Aorta (tissue), 5 donors: ENCODE data around the gene BMP4. TPM values are rescaled to one million over a fixed set of nuclear protein-coding genes. Genes with fewer than 3 reads are reported as not detected.

Experiments
- ATAC-seq: fragments of 200-7000 bp; cut with Tn5 transposase; one replicate; pipeline ENCODE4 v1.9.1; 2022; ENCODE audit warnings: moderate library complexity; ENCODE audit not compliant: low FRiP score
- DNase-seq, 2 donors: peaks; one replicate each; pipeline ENCODE4 v3.0.0-alpha.2; 2020
- H3K27ac ChIP-seq, 2 donors: one replicate each; pipeline ENCODE4 v1.5.1; 2013; ENCODE audit warnings: low read length in 2 of 2, mild to moderate bottlenecking in 2 of 2, moderate library complexity in 2 of 2, control low read depth in 1 of 2, inconsistent platforms in 1 of 2, low read depth in 1 of 2
- H3K27me3 ChIP-seq, 2 donors: one replicate each; pipeline ENCODE4 v1.6.1; 2013; ENCODE audit warnings: control low read depth in 1 of 2, low read length in 1 of 2, mild to moderate bottlenecking in 1 of 2, moderate library complexity in 1 of 2; ENCODE audit not compliant: insufficient read depth in 2 of 2, control insufficient read depth in 1 of 2
- H3K36me3 ChIP-seq, 2 donors: one replicate each; pipeline ENCODE4 v1.6.1; 2013; ENCODE audit warnings: control low read depth in 1 of 2, low read length in 1 of 2, mild to moderate bottlenecking in 1 of 2; ENCODE audit not compliant: insufficient read depth in 2 of 2, control insufficient read depth in 1 of 2
- H3K4me1 ChIP-seq, 2 donors: one replicate each; pipeline ENCODE4 v1.6.1; 2013; ENCODE audit warnings: low read length in 2 of 2, control low read depth in 1 of 2, mild to moderate bottlenecking in 1 of 2, moderate library complexity in 1 of 2; ENCODE audit not compliant: insufficient read depth in 2 of 2, control insufficient read depth in 1 of 2
- H3K4me3 ChIP-seq, 2 donors: one replicate each; pipeline ENCODE4 v1.5.1; 2013; ENCODE audit warnings: low read length in 2 of 2, control low read depth in 1 of 2, mild to moderate bottlenecking in 1 of 2
- H3K9me3 ChIP-seq: one replicate; pipeline ENCODE4 v1.6.1; 2013; ENCODE audit warnings: mild to moderate bottlenecking, low read length; ENCODE audit not compliant: control insufficient read depth
- WGBS, 2 donors: extraction: QIAGEN DNeasy Blood & Tissue Kit; methylation state at CpG; one replicate each; pipeline ENCODE4 v1.1.7; 2013; 5-methylcytosine and 5-hydroxymethylcytosine counted together
- intact Hi-C, 2 donors: fragments of 100-400 bp; cut with DNase I; formaldehyde crosslinking; loops; one replicate each; pipeline versions ENCODE4 v1.14.2 to v1.15.0; 2022
- polyA plus RNA-seq, 2 donors: library from polyadenylated mRNA; stranded (reverse); fragments of 200-250 nt; gene quantifications; one replicate each; pipeline ENCODE4 v1.2.3, GENCODE V29; 2013
- total RNA-seq, 2 donors: library from RNA; stranded (reverse); fragmentation: NEBNext Ultra II Directional; extraction: Animal tissue kit (Norgen Biotek cat#: 25700); gene quantifications; one replicate each; pipeline ENCODE4 v1.2.1, GENCODE V29; 2021
- donor health status: healthy with polysubstance abuse.
- donor health status: Bipolar disorder and iron deficiency.
- donor health status: DM: no; HTN: no; CAD: no.
- donor health status: DM: no; HTN: no; CAD: no.
- donor health status: DM: yes; HTN: yes; CAD: no.

The BMP4 gene
- total and polyA plus RNA-seq, 4 donors, result 7.8 to 28.5 (median 12.8) TPM

- Histone ChIP-seq H3K27me3 (no peaks in the 10 kb centered on the region), H3K36me3 (no peaks in the 10 kb centered on the region), H3K4me1 (no peaks in the 10 kb centered on the region), H3K4me3 (peak overlapping the region; percentile 55 to 72), H3K27ac (no peak overlapping the region), H3K9me3 (no peaks in the 10 kb centered on the region)
- intact Hi-C loops, result loop anchor here (5.0 to 10.0 kb wide), 3 partner anchors 216 to 379 kb away; no protein-coding TSS in a partner anchor
- DNase-seq, result peak; percentile 86 to 89
- 1% methylated on average over 52 of the region's 52 CpGs for WGBS, 2 donors
- peak; percentile 58 for ATAC-seq
Observed at GRCh38 chr14:53955671-53956426, 776 bp downstream of the BMP4 start.

- no peaks in the 10 kb centered on the region for H3K9me3 ChIP-seq
- H3K36me3 ChIP-seq, result no peaks in the 10 kb centered on the region
- WGBS, 2 donors, result 2% methylated on average over 17 of the region's 17 CpGs
- DNase-seq (no peak), ATAC-seq (no peak)
- H3K27ac ChIP-seq, result peak overlapping the region in 1 of 2 donors; percentile 12
- H3K4me1 ChIP-seq, result no peaks in the 10 kb centered on the region
- H3K27me3 ChIP-seq, result no peaks in the 10 kb centered on the region
- peak overlapping the region; percentile 55 to 72 for H3K4me3 ChIP-seq
- intact Hi-C loops, result loop anchor here (5.0 to 10.0 kb wide), 3 partner anchors 217 to 380 kb away; no protein-coding TSS in a partner anchor
Observed at GRCh38 chr14:53955229-53955556, 1.4 kb downstream of the BMP4 start.

DNA sequence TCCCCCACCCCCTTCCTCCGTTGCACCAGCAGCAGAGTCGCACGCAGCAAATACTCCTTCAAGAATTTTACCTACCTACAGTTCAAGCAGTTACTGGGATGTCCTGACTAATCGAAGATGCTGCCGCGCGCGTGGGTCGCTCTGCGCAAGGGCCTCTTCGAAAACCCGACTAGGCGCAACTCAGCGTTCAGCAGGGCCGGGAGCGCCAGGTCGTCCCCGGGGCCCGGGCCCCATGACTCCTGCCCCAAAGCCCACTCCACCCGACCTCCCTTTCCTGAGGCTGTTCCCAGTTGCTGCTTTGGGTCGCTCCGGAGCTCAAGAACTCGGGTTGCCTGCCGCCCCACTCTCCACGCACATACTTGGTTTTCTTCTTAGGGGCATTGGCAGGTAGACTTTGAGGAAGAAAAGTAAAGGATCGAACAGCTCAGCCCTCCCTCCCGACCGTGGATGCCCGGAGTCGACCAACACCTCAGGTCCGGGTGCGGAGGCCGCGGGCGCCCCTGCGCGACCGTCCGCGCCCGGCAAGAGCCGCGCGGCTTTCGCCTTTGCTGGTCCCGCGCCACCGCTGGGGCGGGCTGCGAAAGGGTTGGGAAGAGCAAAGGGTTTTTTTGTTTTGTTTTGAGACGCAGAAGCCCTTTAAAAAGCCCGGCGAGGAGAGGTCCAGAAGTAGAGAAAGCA, 1.9 kb downstream of the BMP4 start:
- Histone ChIP-seq H3K27ac (peak overlapping the region in 1 of 2 donors; percentile 12), H3K4me3 (peak overlapping the region; percentile 55 to 72), H3K36me3 (no peaks in the 10 kb centered on the region), H3K4me1 (no peaks in the 10 kb centered on the region), H3K9me3 (no peaks in the 10 kb centered on the region), H3K27me3 (no peaks in the 10 kb centered on the region)
- ATAC-seq (no peak), DNase-seq (peak; percentile 57 to 77)
- intact Hi-C loops, result loop anchor here (5.0 to 10.0 kb wide), 5 partner anchors 48 to 380 kb away; no protein-coding TSS in a partner anchor
- WGBS, 2 donors, result 0% methylated on average over 53 of the region's 53 CpGs

DNA sequence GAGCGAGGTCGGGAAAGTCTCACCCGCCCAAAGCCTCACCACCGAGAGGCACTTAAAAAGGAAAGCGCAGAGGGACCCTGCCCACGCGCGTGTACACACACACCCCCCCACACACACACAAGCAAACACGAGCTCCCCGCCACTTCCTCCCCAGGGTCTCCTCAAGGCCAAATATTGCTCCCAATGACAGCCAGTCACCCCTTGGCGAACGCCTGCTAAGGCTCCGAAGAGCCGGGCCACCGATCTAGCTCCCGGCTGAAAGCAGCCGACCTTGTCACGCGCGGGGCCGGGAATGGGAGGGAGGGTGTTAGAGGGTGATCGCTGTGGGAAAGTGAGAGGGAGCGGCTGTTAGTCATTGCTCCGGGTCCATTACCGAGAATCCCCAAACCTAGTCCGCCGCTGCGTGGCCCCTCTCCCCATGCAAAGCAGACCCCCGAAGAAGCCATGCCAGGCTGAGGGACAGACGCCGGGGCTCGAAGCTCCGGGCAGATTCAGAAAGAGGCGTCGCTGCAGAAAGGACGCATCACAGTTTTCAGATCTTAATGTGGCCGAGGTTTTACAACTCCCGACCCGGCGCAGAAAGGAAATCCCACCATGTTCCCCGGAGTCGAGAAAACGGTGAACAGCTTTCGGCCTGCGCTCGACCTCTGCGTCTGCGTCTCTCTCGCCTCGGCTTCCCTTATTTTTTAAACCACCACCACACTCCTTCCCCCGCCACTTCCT, 2.6 kb downstream of the BMP4 start:
- H3K36me3 ChIP-seq, result no peaks in the 10 kb centered on the region
- H3K4me1 ChIP-seq, result no peaks in the 10 kb centered on the region
- no peaks in the 10 kb centered on the region for H3K9me3 ChIP-seq
- peak overlapping the region; percentile 55 to 72 for H3K4me3 ChIP-seq
- DNase-seq (peak; percentile 71 to 85), ATAC-seq (peak; percentile 57)
- 0 to 1% methylated on average over 51 of the region's 51 CpGs for WGBS, 2 donors
- intact Hi-C loops, result loop anchor here (5.0 to 10.0 kb wide), 4 partner anchors 48 to 381 kb away; no protein-coding TSS in a partner anchor
- no peaks in the 10 kb centered on the region for H3K27me3 ChIP-seq
- peak overlapping the region in 1 of 2 donors; percentile 69 for H3K27ac ChIP-seq

GRCh38 chr14:53953002-53953827, 3.4 kb downstream of the BMP4 start:
- intact Hi-C loops, result loop anchor here (5.0 to 10.0 kb wide), 4 partner anchors 49 to 382 kb away; no protein-coding TSS in a partner anchor
- ATAC-seq (peak; percentile 92), DNase-seq (peak; percentile 91 to 95)
- Histone ChIP-seq H3K4me3 (peak overlapping the region; percentile 55 to 72), H3K36me3 (no peaks in the 10 kb centered on the region), H3K27ac (peak overlapping the region in 1 of 2 donors; percentile 69), H3K27me3 (no peaks in the 10 kb centered on the region), H3K4me1 (no peaks in the 10 kb centered on the region), H3K9me3 (no peaks in the 10 kb centered on the region)
- WGBS, 2 donors, result 1% methylated on average over 66 to 72 of the region's 72 CpGs

DNA sequence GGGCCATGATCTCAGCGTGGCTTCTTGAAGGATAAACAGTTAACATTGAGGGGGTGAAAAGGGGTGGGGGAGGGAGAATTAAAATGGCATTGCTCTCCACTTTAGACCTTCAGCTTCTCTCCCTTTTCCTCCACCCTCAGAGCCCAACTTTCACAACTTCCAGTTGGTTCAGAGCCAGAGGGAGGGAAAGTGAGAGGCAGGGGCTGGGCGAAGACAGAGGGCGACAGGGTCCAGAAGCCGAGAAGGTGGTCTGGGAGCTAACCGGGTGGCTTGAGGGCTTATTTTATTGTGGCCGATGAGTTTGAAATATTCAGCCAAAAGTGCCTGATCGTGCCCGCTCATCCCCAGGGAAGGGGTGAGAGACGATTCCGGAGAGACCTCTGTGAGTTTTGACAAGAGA, 4.1 kb downstream of the BMP4 start:
- intact Hi-C loops, result loop anchor here (5.0 to 10.0 kb wide), 4 partner anchors 50 to 382 kb away; no protein-coding TSS in a partner anchor
- no peaks in the 10 kb centered on the region for H3K36me3 ChIP-seq
- H3K27me3 ChIP-seq, result no peaks in the 10 kb centered on the region
- no peaks in the 10 kb centered on the region for H3K4me1 ChIP-seq
- 18 to 19% methylated on average over 10 of the region's 10 CpGs for WGBS, 2 donors
- ATAC-seq, result no peak
- peak overlapping the region in 1 of 2 donors; percentile 72 for H3K4me3 ChIP-seq
- H3K9me3 ChIP-seq, result no peaks in the 10 kb centered on the region
- DNase-seq, result no peak
- H3K27ac ChIP-seq, result no peak overlapping the region

DNA sequence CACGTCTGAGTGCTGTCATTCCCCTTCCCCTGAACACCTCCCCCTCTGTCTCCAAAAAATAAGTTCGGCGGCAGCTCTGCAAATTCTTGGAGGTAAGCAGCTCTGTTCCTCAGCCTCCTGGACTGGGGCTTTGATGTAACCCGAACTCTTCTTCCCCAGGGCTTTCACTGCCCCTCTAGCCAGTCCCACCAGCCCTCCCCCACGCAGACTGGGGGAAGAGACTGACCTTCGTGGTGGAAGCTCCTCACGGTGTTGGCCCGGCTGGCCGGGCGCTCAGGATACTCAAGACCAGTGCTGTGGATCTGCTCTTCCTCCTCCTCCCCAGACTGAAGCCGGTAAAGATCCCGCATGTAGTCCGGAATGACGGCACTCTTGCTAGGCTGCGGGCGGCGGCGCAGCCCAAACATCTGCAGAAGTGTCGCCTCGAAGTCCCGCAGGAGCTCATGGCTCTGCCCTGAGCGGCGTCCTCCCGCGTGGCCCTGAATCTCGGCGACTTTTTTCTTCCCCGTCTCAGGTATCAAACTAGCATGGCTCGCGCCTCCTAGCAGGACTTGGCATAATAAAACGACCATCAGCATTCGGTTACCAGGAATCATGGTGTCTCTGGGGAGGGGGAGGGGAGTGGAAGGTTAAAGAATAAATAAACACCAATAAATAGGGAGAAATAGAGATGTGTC, 4.9 kb downstream of the BMP4 start:
- ATAC-seq, result no peak
- intact Hi-C loops, result loop anchor here (5.0 to 10.0 kb wide), 4 partner anchors 51 to 383 kb away; no protein-coding TSS in a partner anchor
- no peaks in the 10 kb centered on the region for H3K36me3 ChIP-seq
- H3K4me3 ChIP-seq, result no peak overlapping the region
- 77 to 80% methylated on average over 32 of the region's 32 CpGs for WGBS, 2 donors
- H3K9me3 ChIP-seq, result no peaks in the 10 kb centered on the region
- H3K27me3 ChIP-seq, result no peaks in the 10 kb centered on the region
- DNase-seq, result peak; percentile 49 to 72
- no peak overlapping the region for H3K27ac ChIP-seq
- H3K4me1 ChIP-seq, result no peaks in the 10 kb centered on the region
